Astrocyte (in vitro differentiated cells and primary cell): ENCODE measurements around the gene TCN1. TPM values are rescaled to one million over a fixed set of nuclear protein-coding genes. Genes with fewer than 3 reads are reported as not detected.

ENCODE experiments used
- DNase-seq: peaks from one replicate; pipeline ENCODE4 v3.0.0-alpha.2; 2010; ENCODE audit warnings: low read depth
- FAIRE-seq: peaks from 2 replicates; lab custom pipeline; 2011; peaks lifted over from hg19 to GRCh38; lab: Jason Lieb, UNC
- H2AFZ ChIP-seq: 2 replicates; pipeline ENCODE4 v1.6.0; 2012; ENCODE audit warnings: low read depth, low read length, inconsistent platforms
- H3K27ac ChIP-seq: 2 replicates; pipeline ENCODE4 v1.5.1; 2011; ENCODE audit warnings: low read depth, low read length, inconsistent platforms
- H3K27me3 ChIP-seq: 2 replicates; pipeline ENCODE4 v1.6.0; 2011; ENCODE audit warnings: low read length, inconsistent platforms; ENCODE audit not compliant: insufficient read depth
- H3K36me3 ChIP-seq: 2 replicates; pipeline ENCODE4 v1.5.1; 2011; ENCODE audit warnings: low read length, inconsistent platforms; ENCODE audit not compliant: insufficient read depth
- H3K4me1 ChIP-seq: 2 replicates; pipeline ENCODE4 v1.5.1; 2011; ENCODE audit warnings: low read length, inconsistent platforms; ENCODE audit not compliant: insufficient read depth
- H3K4me2 ChIP-seq: 2 replicates; pipeline ENCODE4 v1.6.0; 2012; ENCODE audit warnings: low read length, inconsistent platforms
- H3K4me3 ChIP-seq: 2 replicates; pipeline ENCODE4 v1.5.1; 2011; ENCODE audit warnings: low read depth, mild to moderate bottlenecking, low read length, inconsistent platforms; ENCODE audit not compliant: insufficient read depth
- H3K79me2 ChIP-seq: 2 replicates; pipeline ENCODE4 v1.6.0; 2012; ENCODE audit warnings: mild to moderate bottlenecking, low read length, inconsistent platforms; ENCODE audit not compliant: insufficient read depth
- H3K9ac ChIP-seq: 2 replicates; pipeline ENCODE4 v1.6.0; 2012; ENCODE audit warnings: mild to moderate bottlenecking, low read length, inconsistent platforms
- H3K9me3 ChIP-seq: 2 replicates; pipeline ENCODE4 v1.5.1; 2012; ENCODE audit warnings: low read depth, mild to moderate bottlenecking, low read length, inconsistent platforms; ENCODE audit not compliant: insufficient read depth
- H4K20me1 ChIP-seq: 2 replicates; pipeline ENCODE4 v1.6.0; 2012; ENCODE audit warnings: low read length, inconsistent platforms; ENCODE audit not compliant: insufficient read depth
- H3K27ac Mint-ChIP-seq: one replicate; pipeline ENCODE4 v1.8.0; 2021; ENCODE audit warnings: mild to moderate bottlenecking, mixed read lengths; ENCODE audit not compliant: unreplicated experiment
- H3K27me3 Mint-ChIP-seq: one replicate; pipeline ENCODE4 v1.8.0; 2021; ENCODE audit warnings: low read depth, mixed read lengths; ENCODE audit not compliant: unreplicated experiment
- H3K36me3 Mint-ChIP-seq: one replicate; pipeline ENCODE4 v1.8.0; 2021; ENCODE audit warnings: low read depth, mixed read lengths; ENCODE audit not compliant: unreplicated experiment
- H3K4me1 Mint-ChIP-seq: one replicate; pipeline ENCODE4 v1.8.0; 2021; ENCODE audit warnings: low read depth, mixed read lengths; ENCODE audit not compliant: unreplicated experiment
- H3K4me3 Mint-ChIP-seq: one replicate; pipeline ENCODE4 v1.8.0; 2021; ENCODE audit warnings: mild to moderate bottlenecking, moderate library complexity, mixed read lengths; ENCODE audit not compliant: unreplicated experiment
- H3K9me3 Mint-ChIP-seq: one replicate; pipeline ENCODE4 v1.8.0; 2021; ENCODE audit warnings: mild to moderate bottlenecking, mixed read lengths; ENCODE audit not compliant: unreplicated experiment
- CTCF ChIP-seq: IDR thresholded peaks from 2 replicates; pipeline ENCODE4 v1.5.1; 2011; ENCODE audit warnings: low read depth, mild to moderate bottlenecking, inconsistent platforms, low read length, moderate library complexity; ENCODE audit not compliant: insufficient read depth
- EZH2 ChIP-seq: IDR thresholded peaks from 2 replicates; pipeline ENCODE4 v1.6.1; 2012; ENCODE audit warnings: mild to moderate bottlenecking, low read length, inconsistent platforms; ENCODE audit not compliant: insufficient read depth
- total RNA-seq: library from RNA; stranded (reverse); gene quantifications from 2 replicates; pipeline ENCODE4 v1.2.1, GENCODE V29; 2021

Gene TCN1
- total RNA-seq, 1 donor from 2014 or later: 0.45 TPM

- Histone ChIP-seq H3K4me1 (no peaks in the 10 kb centered on the region), H3K4me3 (no peak overlapping the region), H3K4me2 (no peak overlapping the region), H3K27ac (no peak overlapping the region), H3K27me3 (no peaks in the 10 kb centered on the region), H3K9me3 (no peaks in the 10 kb centered on the region), H3K79me2 (no peaks in the 10 kb centered on the region), H3K36me3 (no peaks in the 10 kb centered on the region), H3K9ac (no peak overlapping the region), H4K20me1 (no peaks in the 10 kb centered on the region), H2AFZ (no peak overlapping the region)
- Mint-ChIP-seq H3K4me1 (no peaks in the 10 kb centered on the region), H3K36me3 (peaks cover 3% of the 10 kb centered on the region), H3K27me3 (no peaks in the 10 kb centered on the region), H3K9me3 (peaks cover 3% of the 10 kb centered on the region), H3K27ac (no peak overlapping the region), H3K4me3 (no peak overlapping the region)
- FAIRE-seq: no peak
- DNase-seq: no peak
- no peak for TF ChIP-seq EZH2
- TF ChIP-seq CTCF: no peak
These were observed 18.7 kb downstream of the TCN1 start for GRCh38 chr11:59847626-59848025.

GRCh38 chr11:59846556-59846955 lies 19.7 kb downstream of the TCN1 start:
- FAIRE-seq: no peak
- no peaks in the 10 kb centered on the region for H3K27me3 Mint-ChIP-seq

More at GRCh38 chr11:59846556-59846955, 19.7 kb downstream of the TCN1 start:
- H3K27ac Mint-ChIP-seq: no peak overlapping the region
- Histone ChIP-seq H3K27ac (no peak overlapping the region), H3K4me2 (no peak overlapping the region), H3K4me1 (no peaks in the 10 kb centered on the region), H3K4me3 (no peak overlapping the region), H2AFZ (no peak overlapping the region), H3K79me2 (no peaks in the 10 kb centered on the region), H3K27me3 (no peaks in the 10 kb centered on the region), H3K36me3 (no peaks in the 10 kb centered on the region), H3K9ac (no peak overlapping the region), H4K20me1 (no peaks in the 10 kb centered on the region), H3K9me3 (no peaks in the 10 kb centered on the region)
- no peak overlapping the region for H3K4me3 Mint-ChIP-seq
- no peak for DNase-seq
- H3K4me1 Mint-ChIP-seq: no peaks in the 10 kb centered on the region
- peaks cover 3% of the 10 kb centered on the region for H3K36me3 Mint-ChIP-seq
- H3K9me3 Mint-ChIP-seq: peaks cover 8% of the 10 kb centered on the region
- TF ChIP-seq EZH2: no peak
- TF ChIP-seq CTCF: no peak
